ENCODE measurements around the gene ERRFI1. TPM values are rescaled to one million over a fixed set of nuclear protein-coding genes. Genes with fewer than 3 reads are reported as not detected.
A peak's percentile ranks its signal among the peaks of the same experiment; 100 is the strongest.
"Not testable (repeated sequence)": the region's sequence is repeated elsewhere in the genome, so short reads cannot be mapped to it uniquely, and the experiment has no call there.

Gene ERRFI1
- total and polyA plus RNA-seq, 5 donors from 2014 or later = 0.37 to 5.8 (median 0.98) TPM; not detected in 1

- H3K4me3 Mint-ChIP-seq = peak overlapping the region in 2 of 4 donors; percentile 21 to 43
- no peaks in the 10 kb centered on the region for H3K27me3 Mint-ChIP-seq
- H3K9me3 Mint-ChIP-seq = no peaks in the 10 kb centered on the region
- H3K4me1 Mint-ChIP-seq = peaks cover 26 to 66% (median 40%) of the 10 kb centered on the region in 4 donors
- DNase-seq (no peak), ATAC-seq (ENCODE audit: low read depth in 2 of 2) (no peak)
- no peaks in the 10 kb centered on the region for H3K9me3 ChIP-seq (ENCODE audit: control insufficient read depth in 2 of 2, low read length in 2 of 2)
- H3K36me3 ChIP-seq (ENCODE audit: control insufficient read depth, insufficient read depth, low read length) = peaks cover 84% of the 10 kb centered on the region
- peak overlapping the region in 2 of 3 donors; percentile 21 to 44 for H3K27ac Mint-ChIP-seq
- H3K4me3 ChIP-seq (ENCODE audit: low read depth, low read length) = peak overlapping the region; percentile 1
- H3K36me3 Mint-ChIP-seq = peaks cover 52% of the 10 kb centered on the region
- no peaks in the 10 kb centered on the region for H3K27me3 ChIP-seq (ENCODE audit: control insufficient read depth, insufficient read depth, low read length)
- H3K27ac ChIP-seq (ENCODE audit: insufficient read depth, low read length, poor library complexity, severe bottlenecking) = no peak overlapping the region
- H3K4me1 ChIP-seq (ENCODE audit: control insufficient read depth, insufficient read depth, low read length, poor library complexity, severe bottlenecking) = peaks cover 51% of the 10 kb centered on the region
Measured at GRCh38 chr1:7967651-7968050, 58.5 kb downstream of the ERRFI1 start.

GRCh38 chr1:7967196-7967595 is 58.9 kb downstream of the ERRFI1 start:
- no peaks in the 10 kb centered on the region for H3K27me3 ChIP-seq (ENCODE audit: control insufficient read depth, insufficient read depth, low read length)
- no peaks in the 10 kb centered on the region for H3K9me3 ChIP-seq (ENCODE audit: control insufficient read depth in 2 of 2, low read length in 2 of 2)
- H3K36me3 ChIP-seq (ENCODE audit: control insufficient read depth, insufficient read depth, low read length) = peaks cover 81% of the 10 kb centered on the region
- DNase-seq (no peak), ATAC-seq (ENCODE audit: low read depth in 2 of 2) (no peak)
- Mint-ChIP-seq H3K9me3 (no peaks in the 10 kb centered on the region), H3K4me1 (peaks cover 28 to 67% (median 44%) of the 10 kb centered on the region in 4 donors), H3K27ac (peak overlapping the region; percentile 21 to 44 (median 27)), H3K27me3 (no peaks in the 10 kb centered on the region), H3K36me3 (peaks cover 52% of the 10 kb centered on the region), H3K4me3 (peak overlapping the region; percentile 42 to 87 (median 44))
- H3K4me1 ChIP-seq (ENCODE audit: control insufficient read depth, insufficient read depth, low read length, poor library complexity, severe bottlenecking) = peaks cover 55% of the 10 kb centered on the region
- H3K27ac ChIP-seq (ENCODE audit: insufficient read depth, low read length, poor library complexity, severe bottlenecking) = no peak overlapping the region
- peak overlapping the region; percentile 1 for H3K4me3 ChIP-seq (ENCODE audit: low read depth, low read length)

GRCh38 chr1:7964476-7964875 is 61.6 kb downstream of the ERRFI1 start:
- H3K4me1 ChIP-seq (ENCODE audit: control insufficient read depth, insufficient read depth, low read length, poor library complexity, severe bottlenecking) = peaks cover 64% of the 10 kb centered on the region
- H3K9me3 ChIP-seq (ENCODE audit: control insufficient read depth in 2 of 2, low read length in 2 of 2) = no peaks in the 10 kb centered on the region
- peak overlapping the region; percentile 91 to 99 (median 96) for H3K4me3 Mint-ChIP-seq
- H3K27ac Mint-ChIP-seq = peak overlapping the region; percentile 80 to 97 (median 89)
- peaks cover 8% of the 10 kb centered on the region for H3K27me3 Mint-ChIP-seq
- no peaks in the 10 kb centered on the region for H3K27me3 ChIP-seq (ENCODE audit: control insufficient read depth, insufficient read depth, low read length)
- H3K27ac ChIP-seq (ENCODE audit: insufficient read depth, low read length, poor library complexity, severe bottlenecking) = peak overlapping the region; percentile 47
- H3K4me1 Mint-ChIP-seq = peaks cover 30 to 80% (median 58%) of the 10 kb centered on the region in 4 donors
- H3K36me3 Mint-ChIP-seq = peaks cover 37% of the 10 kb centered on the region
- H3K9me3 Mint-ChIP-seq = no peaks in the 10 kb centered on the region
- peak overlapping the region; percentile 68 for H3K4me3 ChIP-seq (ENCODE audit: low read depth, low read length)
- ATAC-seq (ENCODE audit: low read depth in 2 of 2) (no peak), DNase-seq (no peak)
- peaks cover 57% of the 10 kb centered on the region for H3K36me3 ChIP-seq (ENCODE audit: control insufficient read depth, insufficient read depth, low read length)

GRCh38 chr1:7963841-7964240 is 62.3 kb downstream of the ERRFI1 start:
- peak overlapping the region; percentile 68 for H3K4me3 ChIP-seq (ENCODE audit: low read depth, low read length)

GRCh38 chr1:7963378-7963730 is 62.8 kb downstream of the ERRFI1 start:
- Mint-ChIP-seq H3K27ac (peak overlapping the region; percentile 55 to 97 (median 91)), H3K4me3 (peak overlapping the region; percentile 91 to 99 (median 96)), H3K36me3 (peaks cover 30% of the 10 kb centered on the region), H3K4me1 (peaks cover 30 to 80% (median 57%) of the 10 kb centered on the region in 4 donors)
- H3K4me3 ChIP-seq (ENCODE audit: low read depth, low read length) = peak overlapping the region; percentile 93
- not testable (repeated sequence) for H3K27me3 Mint-ChIP-seq; DNase-seq; H3K9me3 ChIP-seq (ENCODE audit: control insufficient read depth in 2 of 2, low read length in 2 of 2); H3K9me3 Mint-ChIP-seq; ATAC-seq (ENCODE audit: low read depth in 2 of 2); H3K27me3 ChIP-seq (ENCODE audit: control insufficient read depth, insufficient read depth, low read length)
- peaks cover 64% of the 10 kb centered on the region for H3K4me1 ChIP-seq (ENCODE audit: control insufficient read depth, insufficient read depth, low read length, poor library complexity, severe bottlenecking)
- peaks cover 46% of the 10 kb centered on the region for H3K36me3 ChIP-seq (ENCODE audit: control insufficient read depth, insufficient read depth, low read length)
- peak overlapping the region; percentile 95 for H3K27ac ChIP-seq (ENCODE audit: insufficient read depth, low read length, poor library complexity, severe bottlenecking)

More at GRCh38 chr1:7963841-7964240, 62.3 kb downstream of the ERRFI1 start:
- peaks cover 51% of the 10 kb centered on the region for H3K36me3 ChIP-seq (ENCODE audit: control insufficient read depth, insufficient read depth, low read length)
- peak overlapping the region; percentile 80 to 97 (median 91) for H3K27ac Mint-ChIP-seq
- not testable (repeated sequence) for ATAC-seq (ENCODE audit: low read depth in 2 of 2); H3K27me3 Mint-ChIP-seq; H3K9me3 Mint-ChIP-seq; DNase-seq; H3K9me3 ChIP-seq (ENCODE audit: control insufficient read depth in 2 of 2, low read length in 2 of 2); H3K27ac ChIP-seq (ENCODE audit: insufficient read depth, low read length, poor library complexity, severe bottlenecking); H3K27me3 ChIP-seq (ENCODE audit: control insufficient read depth, insufficient read depth, low read length)
- H3K4me1 Mint-ChIP-seq = peaks cover 30 to 82% (median 58%) of the 10 kb centered on the region in 4 donors
- H3K36me3 Mint-ChIP-seq = peaks cover 32% of the 10 kb centered on the region
- peaks cover 64% of the 10 kb centered on the region for H3K4me1 ChIP-seq (ENCODE audit: control insufficient read depth, insufficient read depth, low read length, poor library complexity, severe bottlenecking)
- peak overlapping the region; percentile 91 to 99 (median 96) for H3K4me3 Mint-ChIP-seq

GRCh38 chr1:7962636-7963377 is 63.3 kb downstream of the ERRFI1 start:
- peaks cover 30% of the 10 kb centered on the region for H3K36me3 Mint-ChIP-seq
- peak overlapping the region; percentile 93 for H3K4me3 ChIP-seq (ENCODE audit: low read depth, low read length)
- ATAC-seq (ENCODE audit: low read depth in 2 of 2) = no peak

GRCh38 chr1:7962014-7962335 is 64.1 kb downstream of the ERRFI1 start:
- peaks cover 0 to 1% (median 0%) of the 10 kb centered on the region in 7 donors for H3K9me3 Mint-ChIP-seq
- peaks cover 29 to 77% (median 56%) of the 10 kb centered on the region in 4 donors for H3K4me1 Mint-ChIP-seq

More at GRCh38 chr1:7962636-7963377, 63.3 kb downstream of the ERRFI1 start:
- H3K27me3 Mint-ChIP-seq = peaks cover 8% of the 10 kb centered on the region
- H3K9me3 ChIP-seq (ENCODE audit: control insufficient read depth in 2 of 2, low read length in 2 of 2) = no peaks in the 10 kb centered on the region
- H3K9me3 Mint-ChIP-seq = no peaks in the 10 kb centered on the region
- H3K4me1 Mint-ChIP-seq = peaks cover 30 to 80% (median 57%) of the 10 kb centered on the region in 4 donors
- peaks cover 43% of the 10 kb centered on the region for H3K36me3 ChIP-seq (ENCODE audit: control insufficient read depth, insufficient read depth, low read length)
- peak overlapping the region; percentile 91 to 100 (median 98) for H3K4me3 Mint-ChIP-seq
- H3K27ac Mint-ChIP-seq = peak overlapping the region; percentile 91 to 97 (median 92)
- H3K27ac ChIP-seq (ENCODE audit: insufficient read depth, low read length, poor library complexity, severe bottlenecking) = peak overlapping the region; percentile 95
- no peak for DNase-seq
- peaks cover 63% of the 10 kb centered on the region for H3K4me1 ChIP-seq (ENCODE audit: control insufficient read depth, insufficient read depth, low read length, poor library complexity, severe bottlenecking)
- H3K27me3 ChIP-seq (ENCODE audit: control insufficient read depth, insufficient read depth, low read length) = no peaks in the 10 kb centered on the region

More at GRCh38 chr1:7962014-7962335, 64.1 kb downstream of the ERRFI1 start:
- peaks cover 8% of the 10 kb centered on the region for H3K27me3 Mint-ChIP-seq
- Histone ChIP-seq H3K9me3 (ENCODE audit: control insufficient read depth in 2 of 2, low read length in 2 of 2) (no peaks in the 10 kb centered on the region), H3K27ac (ENCODE audit: insufficient read depth, low read length, poor library complexity, severe bottlenecking) (peak overlapping the region; percentile 95), H3K36me3 (ENCODE audit: control insufficient read depth, insufficient read depth, low read length) (peaks cover 34% of the 10 kb centered on the region), H3K4me3 (ENCODE audit: low read depth, low read length) (peak overlapping the region; percentile 93), H3K4me1 (ENCODE audit: control insufficient read depth, insufficient read depth, low read length, poor library complexity, severe bottlenecking) (peaks cover 62% of the 10 kb centered on the region), H3K27me3 (ENCODE audit: control insufficient read depth, insufficient read depth, low read length) (no peaks in the 10 kb centered on the region)
- peak in 1 of 3 donors; percentile 37 for DNase-seq
- ATAC-seq (ENCODE audit: low read depth in 2 of 2) = peak in 1 of 2 donors; percentile 3
- peak overlapping the region; percentile 91 to 97 (median 92) for H3K27ac Mint-ChIP-seq
- H3K4me3 Mint-ChIP-seq = peak overlapping the region; percentile 91 to 100 (median 98)
- H3K36me3 Mint-ChIP-seq = peaks cover 26% of the 10 kb centered on the region
